HCT116 (cell line): ENCODE data around the gene SLC16A4.

Experiments
- ATF3 ChIP-seq: IDR thresholded peaks from 2 replicates; pipeline ENCODE4 v1.6.1; 2012
- CEBPB ChIP-seq: IDR thresholded peaks from 2 replicates; pipeline ENCODE4 v1.6.1; 2012; ENCODE audit warnings: low read depth
- CTCF ChIP-seq, 3 experiments: fragments of 200-600 bp in 1 of 3; sonication (generic) in 1 of 3; IDR thresholded peaks in 2 of 3; conservative IDR thresholded peaks in 1 of 3; 2 replicates each; pipeline ENCODE4 v1.5.1; 2012 to 2017; ENCODE audit warnings: low read depth in 2 of 3, low read length in 2 of 3, antibody characterized with exemption in 1 of 3, borderline replicate concordance in 1 of 3, control low read depth in 1 of 3, mild to moderate bottlenecking in 1 of 3, mixed read lengths in 1 of 3, mixed run types in 1 of 3, moderate library complexity in 1 of 3; ENCODE audit not compliant: insufficient read depth in 1 of 3
- EZH2 ChIP-seq: fragments of 200-600 bp; sonication (generic); IDR thresholded peaks from 2 replicates; pipeline ENCODE4 v1.6.1; 2017; ENCODE audit warnings: antibody characterized with exemption, mixed run types
- EZH2phosphoT487 ChIP-seq: fragments of 200-600 bp; IDR thresholded peaks from 2 replicates; pipeline ENCODE4 v1.6.1; 2018; ENCODE audit warnings: antibody characterized with exemption, borderline replicate concordance
- MAX ChIP-seq: IDR thresholded peaks from 2 replicates; pipeline ENCODE4 v1.6.1; 2012
- POLR2A ChIP-seq: IDR thresholded peaks from 2 replicates; pipeline ENCODE4 v1.7.0; 2011; ENCODE audit warnings: borderline replicate concordance; ENCODE audit not compliant: insufficient read depth, insufficient read length; ENCODE audit errors: extremely low read depth
- POLR2AphosphoS5 ChIP-seq: IDR thresholded peaks from 2 replicates; pipeline ENCODE4 v1.6.1; 2011; ENCODE audit warnings: mild to moderate bottlenecking, low read depth, low read length, moderate library complexity
- RAD21 ChIP-seq: IDR thresholded peaks from 2 replicates; pipeline ENCODE4 v1.6.1; 2012; ENCODE audit warnings: low read depth, mild to moderate bottlenecking
- SIN3A ChIP-seq: IDR thresholded peaks from 2 replicates; pipeline ENCODE4 v1.6.1; 2012; ENCODE audit warnings: low read depth
- ZNF274 ChIP-seq: fragments of 200-500 bp; sonication (Bioruptor generic); IDR thresholded peaks from 2 replicates; pipeline ENCODE4 v1.6.1; 2014; ENCODE audit warnings: mild to moderate bottlenecking, low read depth, low read length, inconsistent platforms

GRCh38 chr1:110356379-110356778 is 34.4 kb downstream of the SLC16A4 start:
- TF ChIP-seq ZNF274 (no peak), EZH2phosphoT487 (no peak), RAD21 (no peak), CTCF (IDR thresholded peaks at IDR 0.05 in 2 of 3, conservative IDR thresholded peaks at IDR 0.05 in 1 of 3; ENCODE audit: borderline replicate concordance in 1 of 3, insufficient read depth in 1 of 3, low read depth in 2 of 3, low read length in 2 of 3) (no peak), POLR2AphosphoS5 (no peak), EZH2 (no peak), CEBPB (no peak), POLR2A (no peak), MAX (no peak), SIN3A (no peak), ATF3 (no peak)
